ENCODE results near the gene BRAF.
"Not testable (repeated sequence)": the region's sequence is repeated elsewhere in the genome, so short reads cannot be mapped to it uniquely, and the experiment has no call there.

BRAF gene

GRCh38 chr7:140917258-140917657 is 7.5 kb downstream of the BRAF start:
- no peak for DNase-seq

GRCh38 chr7:140915935-140916555 is 8.7 kb downstream of the BRAF start:
- no peak for DNase-seq

- DNase-seq: no peak
Measured at GRCh38 chr7:140914083-140914482, 10.6 kb downstream of the BRAF start.

- DNase-seq: not testable (repeated sequence)
Measured at GRCh38 chr7:140913596-140913928, 11.2 kb downstream of the BRAF start.

GRCh38 chr7:140911746-140912145 is 13.0 kb downstream of the BRAF start:
- DNase-seq: no peak

- no peak for DNase-seq
Measured at GRCh38 chr7:140909476-140910161, 15.1 kb downstream of the BRAF start.

- no peak for DNase-seq
Measured at GRCh38 chr7:140908361-140908760, 16.4 kb downstream of the BRAF start.

GRCh38 chr7:140903741-140904480 is 20.8 kb downstream of the BRAF start:
- DNase-seq: no peak

- no peak for DNase-seq
Measured at GRCh38 chr7:140902303-140902953, 22.3 kb downstream of the BRAF start.

- DNase-seq: no peak
Measured at GRCh38 chr7:140901941-140902302, 22.8 kb downstream of the BRAF start.

GRCh38 chr7:140899883-140900282 is 24.8 kb downstream of the BRAF start:
- DNase-seq: no peak

GRCh38 chr7:140898786-140899536 is 25.8 kb downstream of the BRAF start:
- no peak for DNase-seq

- no peak for DNase-seq
Measured at GRCh38 chr7:140896996-140897395, 27.7 kb downstream of the BRAF start.

GRCh38 chr7:140889645-140890044 is 35.1 kb downstream of the BRAF start:
- DNase-seq: no peak

GRCh38 chr7:140889150-140889549 is 35.6 kb downstream of the BRAF start:
- DNase-seq: no peak

- DNase-seq: no peak
Measured at GRCh38 chr7:140888087-140888486, 36.6 kb downstream of the BRAF start.

GRCh38 chr7:140885735-140886334 is 38.9 kb downstream of the BRAF start:
- DNase-seq: no peak

- no peak for DNase-seq
Measured at GRCh38 chr7:140883378-140883777, 41.4 kb downstream of the BRAF start.

- DNase-seq: not testable (repeated sequence)
Measured at GRCh38 chr7:140882834-140883233, 41.9 kb downstream of the BRAF start.

GRCh38 chr7:140881507-140882228 is 43.1 kb downstream of the BRAF start:
- DNase-seq: no peak

- no peak for DNase-seq
Measured at GRCh38 chr7:140877249-140877524, 47.5 kb downstream of the BRAF start.

Measured in stimulated activated CD4-positive, alpha-beta T cell treated with anti-CD3 and anti-CD28 coated beads, Interleukin-12 subunit alpha, Interleukin-12 subunit beta, amount 100 ng/mL, for 4 hours (primary cell).